Measurements from ENCODE around the gene RAPGEF5.

RAPGEF5 gene

GRCh38 chr7:22141355-22141754 is 215.6 kb downstream of the RAPGEF5 start:
- H3K27ac ChIP-seq (replicated peaks), result no peak overlapping the region
- DNase-seq (ENCODE audit: low read depth in 1 of 2, low spot score in 1 of 2), result no peak

DNA sequence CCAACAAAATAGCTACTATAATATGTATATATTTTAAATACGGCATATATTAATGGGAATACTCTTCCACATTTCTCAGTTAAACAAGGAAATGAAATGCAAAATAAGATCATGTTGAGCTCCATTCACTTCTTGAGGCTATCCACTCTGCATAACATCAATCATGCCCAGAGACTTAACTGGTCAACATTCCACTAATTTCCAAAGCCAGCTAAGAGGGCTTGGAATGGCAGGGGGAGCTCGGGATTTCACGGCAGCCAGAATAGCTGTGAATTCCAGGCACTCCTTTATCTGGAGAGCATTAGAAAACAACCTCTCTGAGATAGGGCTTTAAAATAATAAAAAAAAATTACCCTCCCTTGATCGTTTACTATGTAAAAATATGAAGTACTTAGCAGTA is 216.4 kb downstream of the RAPGEF5 start:
- H3K4me3 ChIP-seq (replicated peaks; ENCODE audit: insufficient read depth, low read length), result no peak overlapping the region
- H3K27ac ChIP-seq (replicated peaks), result no peak overlapping the region
- no peaks in the 10 kb centered on the region for H3K27me3 ChIP-seq (ENCODE audit: insufficient read depth, poor library complexity, severe bottlenecking)
- TF ChIP-seq GABPA (IDR thresholded peaks at IDR 0.05; ENCODE audit: low read depth) (no peak), POLR2AphosphoS5 (IDR thresholded peaks at IDR 0.05; ENCODE audit: low read depth) (no peak), SPI1 (IDR thresholded peaks at IDR 0.05; ENCODE audit: borderline replicate concordance, low read depth) (no peak)
- TF ChIP-seq, protein P1, sequence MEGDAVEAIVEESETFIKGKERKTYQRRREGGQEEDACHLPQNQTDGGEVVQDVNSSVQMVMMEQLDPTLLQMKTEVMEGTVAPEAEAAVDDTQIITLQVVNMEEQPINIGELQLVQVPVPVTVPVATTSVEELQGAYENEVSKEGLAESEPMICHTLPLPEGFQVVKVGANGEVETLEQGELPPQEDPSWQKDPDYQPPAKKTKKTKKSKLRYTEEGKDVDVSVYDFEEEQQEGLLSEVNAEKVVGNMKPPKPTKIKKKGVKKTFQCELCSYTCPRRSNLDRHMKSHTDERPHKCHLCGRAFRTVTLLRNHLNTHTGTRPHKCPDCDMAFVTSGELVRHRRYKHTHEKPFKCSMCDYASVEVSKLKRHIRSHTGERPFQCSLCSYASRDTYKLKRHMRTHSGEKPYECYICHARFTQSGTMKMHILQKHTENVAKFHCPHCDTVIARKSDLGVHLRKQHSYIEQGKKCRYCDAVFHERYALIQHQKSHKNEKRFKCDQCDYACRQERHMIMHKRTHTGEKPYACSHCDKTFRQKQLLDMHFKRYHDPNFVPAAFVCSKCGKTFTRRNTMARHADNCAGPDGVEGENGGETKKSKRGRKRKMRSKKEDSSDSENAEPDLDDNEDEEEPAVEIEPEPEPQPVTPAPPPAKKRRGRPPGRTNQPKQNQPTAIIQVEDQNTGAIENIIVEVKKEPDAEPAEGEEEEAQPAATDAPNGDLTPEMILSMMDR (IDR thresholded peaks at IDR 0.05; ENCODE audit: insufficient read depth, low read length), result no peak
- TF ChIP-seq, protein P2, sequence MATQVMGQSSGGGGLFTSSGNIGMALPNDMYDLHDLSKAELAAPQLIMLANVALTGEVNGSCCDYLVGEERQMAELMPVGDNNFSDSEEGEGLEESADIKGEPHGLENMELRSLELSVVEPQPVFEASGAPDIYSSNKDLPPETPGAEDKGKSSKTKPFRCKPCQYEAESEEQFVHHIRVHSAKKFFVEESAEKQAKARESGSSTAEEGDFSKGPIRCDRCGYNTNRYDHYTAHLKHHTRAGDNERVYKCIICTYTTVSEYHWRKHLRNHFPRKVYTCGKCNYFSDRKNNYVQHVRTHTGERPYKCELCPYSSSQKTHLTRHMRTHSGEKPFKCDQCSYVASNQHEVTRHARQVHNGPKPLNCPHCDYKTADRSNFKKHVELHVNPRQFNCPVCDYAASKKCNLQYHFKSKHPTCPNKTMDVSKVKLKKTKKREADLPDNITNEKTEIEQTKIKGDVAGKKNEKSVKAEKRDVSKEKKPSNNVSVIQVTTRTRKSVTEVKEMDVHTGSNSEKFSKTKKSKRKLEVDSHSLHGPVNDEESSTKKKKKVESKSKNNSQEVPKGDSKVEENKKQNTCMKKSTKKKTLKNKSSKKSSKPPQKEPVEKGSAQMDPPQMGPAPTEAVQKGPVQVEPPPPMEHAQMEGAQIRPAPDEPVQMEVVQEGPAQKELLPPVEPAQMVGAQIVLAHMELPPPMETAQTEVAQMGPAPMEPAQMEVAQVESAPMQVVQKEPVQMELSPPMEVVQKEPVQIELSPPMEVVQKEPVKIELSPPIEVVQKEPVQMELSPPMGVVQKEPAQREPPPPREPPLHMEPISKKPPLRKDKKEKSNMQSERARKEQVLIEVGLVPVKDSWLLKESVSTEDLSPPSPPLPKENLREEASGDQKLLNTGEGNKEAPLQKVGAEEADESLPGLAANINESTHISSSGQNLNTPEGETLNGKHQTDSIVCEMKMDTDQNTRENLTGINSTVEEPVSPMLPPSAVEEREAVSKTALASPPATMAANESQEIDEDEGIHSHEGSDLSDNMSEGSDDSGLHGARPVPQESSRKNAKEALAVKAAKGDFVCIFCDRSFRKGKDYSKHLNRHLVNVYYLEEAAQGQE (IDR thresholded peaks at IDR 0.05; ENCODE audit: insufficient replicate concordance, low read depth), result no peak
- DNase-seq (ENCODE audit: low read depth in 1 of 2, low spot score in 1 of 2), result no peak

More at GRCh38 chr7:22141355-22141754, 215.6 kb downstream of the RAPGEF5 start:
- no peak overlapping the region for H3K4me3 ChIP-seq (replicated peaks; ENCODE audit: insufficient read depth, low read length)
- no peaks in the 10 kb centered on the region for H3K27me3 ChIP-seq (ENCODE audit: insufficient read depth, poor library complexity, severe bottlenecking)
- TF ChIP-seq GABPA (IDR thresholded peaks at IDR 0.05; ENCODE audit: low read depth) (no peak), POLR2AphosphoS5 (IDR thresholded peaks at IDR 0.05; ENCODE audit: low read depth) (no peak), SPI1 (IDR thresholded peaks at IDR 0.05; ENCODE audit: borderline replicate concordance, low read depth) (no peak)
- TF ChIP-seq, protein P1 (IDR thresholded peaks at IDR 0.05; ENCODE audit: insufficient read depth, low read length), result no peak
- TF ChIP-seq, protein P2 (IDR thresholded peaks at IDR 0.05; ENCODE audit: insufficient replicate concordance, low read depth), result no peak

DNA sequence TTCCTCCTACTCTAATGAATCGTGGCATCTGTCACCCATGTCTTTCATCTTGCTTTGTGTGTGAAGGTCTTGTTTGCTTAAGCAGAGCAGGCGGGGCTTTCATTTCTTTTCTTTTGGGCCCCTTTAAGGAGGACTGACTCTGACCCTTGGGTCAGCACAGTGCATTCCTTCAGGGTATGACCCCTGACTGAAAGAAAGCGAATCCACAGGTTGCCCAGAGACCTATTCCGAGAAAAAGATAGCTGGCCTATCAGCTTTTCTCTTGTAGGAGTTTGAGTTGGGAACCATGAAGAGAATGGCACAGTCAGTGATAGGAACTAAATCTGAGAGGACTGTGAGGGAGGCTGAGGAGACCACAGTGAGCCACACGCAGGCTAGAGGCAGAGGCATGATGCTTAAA is 218.1 kb downstream of the RAPGEF5 start:
- Histone ChIP-seq H3K27me3 (ENCODE audit: insufficient read depth, poor library complexity, severe bottlenecking) (no peaks in the 10 kb centered on the region), H3K4me3 (replicated peaks; ENCODE audit: insufficient read depth, low read length) (no peak overlapping the region), H3K27ac (replicated peaks) (no peak overlapping the region)
- DNase-seq (ENCODE audit: low read depth in 1 of 2, low spot score in 1 of 2), result no peak
- no peak for TF ChIP-seq POLR2AphosphoS5 (IDR thresholded peaks at IDR 0.05; ENCODE audit: low read depth)
- TF ChIP-seq SPI1 (IDR thresholded peaks at IDR 0.05; ENCODE audit: borderline replicate concordance, low read depth), result no peak
- no peak for TF ChIP-seq GABPA (IDR thresholded peaks at IDR 0.05; ENCODE audit: low read depth)
- TF ChIP-seq, protein P2 (IDR thresholded peaks at IDR 0.05; ENCODE audit: insufficient replicate concordance, low read depth), result no peak

Measured in HL-60 (cell line).